ENCODE results near the gene MRPL58.

Gene MRPL58

GRCh38 chr17:74975943-74976342 lies 36.5 kb upstream of the MRPL58 start:
- ChIA-PET POLR2A (interaction anchor here (0.6 to 1.0 kb wide), 2 partner anchors 9 to 12 kb away, joined by 3 read pairs; no protein-coding TSS in a partner anchor), CTCF (interaction anchor here (0.6 to 2.3 kb wide), 4 partner anchors 9 to 130 kb away, joined by 3 to 15 read pairs (median 4); no protein-coding TSS in a partner anchor)
- H3K27ac ChIP-seq (ENCODE audit: extremely low read depth, low read depth, low read length), result no peak overlapping the region
- no peaks in the 10 kb centered on the region for H3K9me3 ChIP-seq (ENCODE audit: control insufficient read depth, insufficient read depth, low read depth, low read length)
- H3K36me3 ChIP-seq (ENCODE audit: control insufficient read depth in 2 of 2, insufficient read depth in 1 of 2, low read length in 2 of 2), result no peaks in the 10 kb centered on the region
- peaks cover 4% of the 10 kb centered on the region; the same call in 1 of the 2 replicates for H3K4me1 ChIP-seq (ENCODE audit: control insufficient read depth, insufficient read depth, low read length)
- H3K4me3 ChIP-seq (ENCODE audit: low read depth, low read length), result no peak overlapping the region
- no peak for TF ChIP-seq YY2 (tag by site-specific recombination; IDR thresholded peaks at IDR 0.05)
- TF ChIP-seq, protein P1, sequence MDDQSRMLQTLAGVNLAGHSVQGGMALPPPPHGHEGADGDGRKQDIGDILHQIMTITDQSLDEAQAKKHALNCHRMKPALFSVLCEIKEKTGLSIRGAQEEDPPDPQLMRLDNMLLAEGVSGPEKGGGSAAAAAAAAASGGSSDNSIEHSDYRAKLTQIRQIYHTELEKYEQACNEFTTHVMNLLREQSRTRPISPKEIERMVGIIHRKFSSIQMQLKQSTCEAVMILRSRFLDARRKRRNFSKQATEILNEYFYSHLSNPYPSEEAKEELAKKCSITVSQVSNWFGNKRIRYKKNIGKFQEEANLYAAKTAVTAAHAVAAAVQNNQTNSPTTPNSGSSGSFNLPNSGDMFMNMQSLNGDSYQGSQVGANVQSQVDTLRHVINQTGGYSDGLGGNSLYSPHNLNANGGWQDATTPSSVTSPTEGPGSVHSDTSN (CRISPR knock-in tag; IDR thresholded peaks at IDR 0.05), result no peak
- TF ChIP-seq ZNF274 (IDR thresholded peaks at IDR 0.05; ENCODE audit: low read length), result no peak
- TF ChIP-seq ZNF274 (tag by site-specific recombination; IDR thresholded peaks at IDR 0.05; ENCODE audit: borderline replicate concordance), result no peak

GRCh38 chr17:74977802-74978201 lies 34.7 kb upstream of the MRPL58 start:
- H3K4me1 ChIP-seq (ENCODE audit: control insufficient read depth, insufficient read depth, low read length), result no peaks in the 10 kb centered on the region
- no peak overlapping the region for H3K27ac ChIP-seq (ENCODE audit: extremely low read depth, low read depth, low read length)
- H3K9me3 ChIP-seq (ENCODE audit: control insufficient read depth, insufficient read depth, low read depth, low read length), result no peaks in the 10 kb centered on the region
- POLR2A ChIA-PET, result no interaction called here
- no peak overlapping the region for H3K4me3 ChIP-seq (ENCODE audit: low read depth, low read length)
- peak; percentile 67 for TF ChIP-seq ZNF629 (tag by site-specific recombination; IDR thresholded peaks at IDR 0.05)
- no peak for TF ChIP-seq ZNF558 (tag by site-specific recombination; IDR thresholded peaks at IDR 0.05)
- CTCF ChIA-PET, result interaction anchor here (0.7 to 2.3 kb wide), 2 partner anchors 16 to 19 kb away, joined by 3 to 15 read pairs; no protein-coding TSS in a partner anchor
- no peaks in the 10 kb centered on the region for H3K36me3 ChIP-seq (ENCODE audit: control insufficient read depth in 2 of 2, insufficient read depth in 1 of 2, low read length in 2 of 2)

DNA sequence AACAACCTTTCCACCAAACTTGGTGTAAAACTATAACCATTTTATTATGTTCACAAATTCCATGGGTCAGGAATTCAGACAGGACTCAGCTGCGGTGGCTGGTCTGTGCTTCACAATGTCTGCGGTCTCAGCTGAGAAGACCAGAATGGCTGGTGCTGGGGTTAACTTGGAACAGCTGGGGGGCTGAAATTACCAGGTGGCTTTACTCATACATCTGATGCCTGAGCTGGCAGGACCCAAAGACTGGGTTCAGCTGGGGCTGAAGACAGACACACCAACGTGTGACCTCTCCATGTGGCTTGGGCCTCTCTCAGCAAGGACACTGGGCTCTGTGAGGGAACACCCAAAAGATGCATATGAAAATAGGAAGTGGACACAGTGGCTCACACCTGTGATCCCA lies 34.2 kb upstream of the MRPL58 start:
- ChIA-PET CTCF (interaction anchor here (0.7 to 2.3 kb wide), 2 partner anchors 17 to 20 kb away, joined by 3 to 15 read pairs; no protein-coding TSS in a partner anchor), POLR2A (no interaction called here)
- no peaks in the 10 kb centered on the region for H3K36me3 ChIP-seq (ENCODE audit: control insufficient read depth in 2 of 2, insufficient read depth in 1 of 2, low read length in 2 of 2)
- peaks cover 2% of the 10 kb centered on the region; the same call in 1 of the 2 replicates for H3K4me1 ChIP-seq (ENCODE audit: control insufficient read depth, insufficient read depth, low read length)
- H3K27ac ChIP-seq (ENCODE audit: extremely low read depth, low read depth, low read length), result no peak overlapping the region
- no peaks in the 10 kb centered on the region for H3K9me3 ChIP-seq (ENCODE audit: control insufficient read depth, insufficient read depth, low read depth, low read length)
- no peak overlapping the region for H3K4me3 ChIP-seq (ENCODE audit: low read depth, low read length)
- TF ChIP-seq ZNF501 (tag by site-specific recombination; IDR thresholded peaks at IDR 0.05) (no peak), ZNF518A (tag by site-specific recombination; conservative IDR thresholded peaks at IDR 0.05; ENCODE audit: low read depth) (no peak), ZBTB20 (tag by site-specific recombination; IDR thresholded peaks at IDR 0.05) (no peak), PRDM10 (tag by site-specific recombination; IDR thresholded peaks at IDR 0.05) (no peak), ZNF560 (tag by site-specific recombination; IDR thresholded peaks at IDR 0.05; ENCODE audit: borderline replicate concordance) (no peak), ZNF621 (tag by site-specific recombination; IDR thresholded peaks at IDR 0.05) (no peak), ZNF423 (tag by site-specific recombination; IDR thresholded peaks at IDR 0.05) (no peak), ZNF792 (tag by site-specific recombination; IDR thresholded peaks at IDR 0.05) (no peak), GFI1B (tag by site-specific recombination; IDR thresholded peaks at IDR 0.05) (no peak), MZF1 (tag by site-specific recombination; IDR thresholded peaks at IDR 0.05; ENCODE audit: borderline replicate concordance) (no peak)
- TF ChIP-seq, protein P2, sequence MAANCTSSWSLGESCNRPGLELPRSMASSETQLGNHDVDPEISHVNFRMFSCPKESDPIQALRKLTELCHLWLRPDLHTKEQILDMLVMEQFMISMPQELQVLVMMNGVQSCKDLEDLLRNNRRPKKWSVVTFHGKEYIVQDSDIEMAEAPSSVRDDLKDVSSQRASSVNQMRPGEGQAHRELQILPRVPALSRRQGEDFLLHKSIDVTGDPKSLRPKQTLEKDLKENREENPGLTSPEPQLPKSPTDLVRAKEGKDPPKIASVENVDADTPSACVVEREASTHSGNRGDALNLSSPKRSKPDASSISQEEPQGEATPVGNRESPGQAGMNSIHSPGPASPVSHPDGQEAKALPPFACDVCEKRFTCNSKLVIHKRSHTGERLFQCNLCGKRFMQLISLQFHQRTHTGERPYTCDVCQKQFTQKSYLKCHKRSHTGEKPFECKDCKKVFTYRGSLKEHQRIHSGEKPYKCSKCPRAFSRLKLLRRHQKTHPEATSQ (tag by site-specific recombination; IDR thresholded peaks at IDR 0.05), result no peak
